ENCODE measurements around the gene CLN6.
A peak's percentile ranks its signal among the peaks of the same experiment; 100 is the strongest.
"Not testable (repeated sequence)": the region's sequence is repeated elsewhere in the genome, so short reads cannot be mapped to it uniquely, and the experiment has no call there.

The CLN6 gene

DNA sequence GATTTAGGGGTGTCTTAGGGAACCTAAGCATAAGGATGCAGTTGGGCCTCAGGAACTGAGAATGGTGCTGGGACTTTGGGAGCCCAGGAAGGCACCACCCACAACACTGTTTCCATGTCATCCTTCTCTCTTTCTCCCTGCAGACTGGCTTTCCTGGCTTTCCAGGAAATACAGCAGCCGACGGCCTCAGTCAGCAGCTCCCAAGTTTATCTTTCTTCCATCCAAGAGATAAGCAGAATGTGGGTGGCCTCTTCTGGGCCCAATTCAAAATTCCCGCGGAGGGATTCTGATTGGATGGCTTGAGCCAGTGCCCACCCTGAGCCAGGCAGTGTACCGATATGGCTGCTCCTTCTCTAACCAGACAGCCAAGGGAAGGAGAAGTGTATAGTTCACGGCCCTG is 4.5 kb upstream of the CLN6 start:
- peaks cover 14% of the 10 kb centered on the region for H3K4me1 Mint-ChIP-seq

GRCh38 chr15:68232937-68233336 is 3.4 kb upstream of the CLN6 start:
- H3K4me3 Mint-ChIP-seq, result no peak overlapping the region
- H3K27ac Mint-ChIP-seq, result no peak overlapping the region
- H3K27me3 Mint-ChIP-seq, result peaks cover 4% of the 10 kb centered on the region
- H3K9me3 Mint-ChIP-seq, result no peaks in the 10 kb centered on the region
- DNase-seq (no peak), ATAC-seq (no peak)
- H3K36me3 Mint-ChIP-seq (ENCODE audit: low read depth), result peaks cover 5% of the 10 kb centered on the region
- peaks cover 23% of the 10 kb centered on the region for H3K4me1 Mint-ChIP-seq

More for the DNA sequence above, 4.5 kb upstream of the CLN6 start:
- Mint-ChIP-seq H3K27me3 (peaks cover 4% of the 10 kb centered on the region), H3K27ac (no peak overlapping the region), H3K36me3 (ENCODE audit: low read depth) (no peaks in the 10 kb centered on the region), H3K4me3 (no peak overlapping the region), H3K9me3 (no peaks in the 10 kb centered on the region)
- DNase-seq (no peak), ATAC-seq (no peak)

DNA sequence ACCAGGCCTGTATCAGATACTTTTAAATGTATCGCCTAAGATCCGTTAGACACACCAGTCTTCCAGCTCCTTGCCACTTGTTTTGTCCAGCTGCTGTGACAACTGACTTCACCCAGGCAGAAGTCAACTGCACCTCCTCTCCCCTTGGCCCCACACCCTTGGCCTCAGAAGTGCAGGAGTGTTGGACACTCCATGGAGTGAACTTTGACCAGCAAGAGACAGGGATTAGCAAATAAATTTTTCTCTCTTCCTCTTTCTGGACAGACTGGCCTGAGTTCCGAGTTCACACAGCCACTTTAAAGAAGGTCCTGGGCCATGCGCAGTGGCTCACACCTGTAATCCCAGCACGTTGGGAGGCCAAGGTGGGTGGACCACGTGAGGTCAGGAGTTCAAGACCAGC is 2.9 kb upstream of the CLN6 start:
- DNase-seq, result no peak
- Mint-ChIP-seq H3K9me3 (no peaks in the 10 kb centered on the region), H3K27me3 (peaks cover 4% of the 10 kb centered on the region), H3K4me1 (peaks cover 28% of the 10 kb centered on the region), H3K4me3 (no peak overlapping the region), H3K36me3 (ENCODE audit: low read depth) (peaks cover 9% of the 10 kb centered on the region), H3K27ac (no peak overlapping the region)
- ATAC-seq, result no peak

GRCh38 chr15:68231102-68231818 is 1.7 kb upstream of the CLN6 start:
- H3K27me3 Mint-ChIP-seq, result peaks cover 2% of the 10 kb centered on the region
- H3K9me3 Mint-ChIP-seq, result no peaks in the 10 kb centered on the region
- ATAC-seq (no peak), DNase-seq (no peak)
- H3K4me3 Mint-ChIP-seq, result peak overlapping the region; percentile 92
- H3K36me3 Mint-ChIP-seq (ENCODE audit: low read depth), result peaks cover 14% of the 10 kb centered on the region
- H3K4me1 Mint-ChIP-seq, result peaks cover 39% of the 10 kb centered on the region
- H3K27ac Mint-ChIP-seq, result peak overlapping the region; percentile 31

DNA sequence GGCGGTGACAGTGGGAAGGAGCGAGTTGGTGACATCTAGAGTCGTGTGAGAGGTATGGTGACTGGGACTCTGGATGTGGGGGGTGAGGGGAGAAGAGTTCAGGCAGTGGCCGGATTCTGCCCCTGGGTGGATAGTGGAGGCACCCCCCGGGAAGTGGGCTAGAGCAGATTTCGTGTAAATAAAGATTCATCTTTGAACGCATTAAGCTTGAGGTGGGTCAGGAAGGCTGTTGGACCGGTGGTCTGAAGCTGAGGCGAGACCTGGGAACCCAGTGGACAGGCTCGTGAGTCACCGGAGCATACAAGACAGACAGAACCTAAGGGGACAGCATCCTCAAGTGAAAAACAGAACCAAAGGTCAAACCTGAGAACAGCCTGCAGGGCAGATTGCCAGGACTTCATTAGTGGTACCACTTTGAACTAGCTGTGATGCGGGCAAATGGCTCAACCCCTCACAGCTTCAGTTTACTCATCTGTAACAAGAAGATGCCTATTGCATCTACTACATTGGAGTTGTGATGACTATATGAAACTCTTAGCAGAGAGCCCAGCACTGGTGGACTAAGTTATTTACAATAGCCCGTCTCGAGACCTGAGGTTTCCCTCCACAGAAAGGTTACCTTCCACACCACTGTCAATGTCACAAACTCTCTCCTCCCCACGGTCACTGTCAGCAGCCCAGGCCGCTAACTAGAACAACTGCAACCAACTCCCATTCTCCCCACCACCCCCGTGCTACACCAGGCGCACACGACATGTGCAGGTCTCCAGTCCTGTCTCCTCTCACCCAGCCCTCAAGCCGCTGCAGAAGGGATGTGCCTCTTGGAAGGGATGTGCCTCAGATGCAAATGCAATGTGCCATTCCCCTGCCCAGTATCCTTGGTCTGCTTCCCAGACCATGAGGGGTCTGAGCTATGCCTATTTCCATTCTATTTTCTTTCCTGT is 901 bp upstream of the CLN6 start:
- Mint-ChIP-seq H3K4me1 (peaks cover 43% of the 10 kb centered on the region), H3K27ac (peak overlapping the region; percentile 97)
- no peak for ATAC-seq

DNA sequence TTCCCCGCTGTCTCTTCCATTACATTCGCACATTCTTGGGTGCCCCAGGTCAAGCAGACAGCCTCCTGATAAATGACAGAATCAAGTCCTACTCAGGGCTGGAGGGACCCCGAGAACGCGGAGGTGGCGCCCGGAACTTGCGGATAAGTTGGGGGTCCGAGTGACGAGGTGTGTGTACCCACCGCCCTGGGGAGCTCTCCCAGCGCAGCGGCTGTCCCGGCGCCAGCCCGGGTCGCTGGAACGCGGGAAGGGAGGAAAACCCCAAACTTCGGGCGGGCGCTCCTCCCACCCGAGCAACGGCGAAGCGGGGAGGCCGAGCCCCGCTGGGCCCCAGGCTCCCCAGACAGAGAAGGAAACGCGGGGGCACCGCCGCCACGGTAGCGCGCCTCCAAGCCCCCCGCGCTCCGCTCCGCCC is 550 bp downstream of the CLN6 start:
- peaks cover 1% of the 10 kb centered on the region for H3K27me3 Mint-ChIP-seq
- H3K9me3 Mint-ChIP-seq, result no peaks in the 10 kb centered on the region
- ATAC-seq (no peak), DNase-seq (no peak)
- peak overlapping the region; percentile 96 for H3K4me3 Mint-ChIP-seq
- H3K36me3 Mint-ChIP-seq (ENCODE audit: low read depth), result peaks cover 23% of the 10 kb centered on the region
- H3K4me1 Mint-ChIP-seq, result peaks cover 53% of the 10 kb centered on the region
- H3K27ac Mint-ChIP-seq, result peak overlapping the region; percentile 92

More for the DNA sequence above, 901 bp upstream of the CLN6 start:
- Mint-ChIP-seq H3K36me3 (ENCODE audit: low read depth) (peaks cover 14% of the 10 kb centered on the region), H3K4me3 (peak overlapping the region; percentile 92), H3K27me3 (peaks cover 1% of the 10 kb centered on the region), H3K9me3 (no peaks in the 10 kb centered on the region)
- DNase-seq, result no peak

DNA sequence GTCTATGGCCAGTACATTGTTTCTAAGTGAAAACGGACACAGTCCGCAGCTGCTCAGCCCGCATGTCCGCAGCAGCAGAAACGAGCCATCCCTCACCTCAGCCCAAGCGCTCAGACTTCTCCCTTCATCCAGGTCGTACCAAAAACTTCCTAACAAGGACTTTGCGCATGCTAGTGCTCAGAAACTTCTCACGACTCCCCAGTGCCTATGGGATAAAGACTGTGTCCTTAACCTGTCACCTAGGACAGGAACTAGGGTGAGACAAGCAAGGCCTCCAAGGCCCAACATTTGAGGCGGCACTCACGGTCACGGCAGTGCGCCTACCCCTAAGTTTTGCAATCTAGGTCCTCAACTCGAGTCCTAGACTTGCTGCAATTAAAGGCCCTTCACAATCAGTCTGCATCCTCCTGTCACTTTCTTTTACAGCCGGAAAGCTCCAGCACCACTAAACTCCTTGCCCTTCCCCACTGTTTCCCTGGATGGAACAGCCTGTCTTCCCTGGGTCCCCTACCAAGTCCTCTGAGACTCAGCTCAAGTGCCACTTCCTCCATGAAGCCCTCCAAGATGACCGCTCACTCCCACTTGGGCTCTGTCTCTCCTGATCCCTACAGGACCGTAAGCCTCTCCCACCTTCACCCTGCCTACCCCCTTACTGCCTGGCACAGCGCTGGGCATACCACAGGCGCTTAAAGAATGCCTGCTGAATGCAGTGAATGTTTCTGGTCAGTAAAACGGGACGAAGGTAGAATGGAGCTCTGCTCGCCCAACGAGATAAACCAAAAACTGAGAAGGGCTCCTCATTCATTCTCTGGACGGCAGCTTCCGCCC is 1.2 kb downstream of the CLN6 start:
- DNase-seq (no peak), ATAC-seq (no peak)
- H3K36me3 Mint-ChIP-seq (ENCODE audit: low read depth), result peaks cover 25% of the 10 kb centered on the region
- peaks cover 1% of the 10 kb centered on the region for H3K27me3 Mint-ChIP-seq
- H3K27ac Mint-ChIP-seq, result peak overlapping the region; percentile 92
- H3K9me3 Mint-ChIP-seq, result no peaks in the 10 kb centered on the region
- H3K4me3 Mint-ChIP-seq, result peak overlapping the region; percentile 96
- peaks cover 53% of the 10 kb centered on the region for H3K4me1 Mint-ChIP-seq

DNA sequence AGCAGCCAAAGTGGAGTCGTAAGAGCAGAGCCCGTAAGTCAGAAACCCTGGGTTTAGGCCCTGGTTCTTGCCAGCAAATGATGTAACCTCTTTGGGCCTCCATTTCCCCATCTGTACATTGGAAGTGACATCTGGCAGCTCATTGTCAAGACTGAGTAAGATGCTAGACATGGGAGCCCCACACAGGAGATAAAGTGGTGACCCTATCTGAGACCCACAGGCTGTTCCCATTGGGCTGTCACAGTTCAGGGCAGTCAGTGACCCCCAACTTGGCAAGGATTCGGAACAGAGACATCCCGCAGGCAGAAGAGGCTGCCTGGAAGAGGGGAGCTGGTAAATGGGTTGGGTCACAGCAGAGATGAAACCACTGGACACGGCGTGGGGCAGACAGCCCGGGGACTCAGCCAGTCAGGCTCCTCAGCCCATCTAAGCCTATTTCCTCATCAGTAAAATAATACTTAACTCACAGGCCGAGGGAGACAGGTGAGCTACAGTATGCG is 1.8 kb downstream of the CLN6 start:
- H3K4me3 Mint-ChIP-seq, result peak overlapping the region; percentile 96
- H3K27me3 Mint-ChIP-seq, result no peaks in the 10 kb centered on the region
- peaks cover 31% of the 10 kb centered on the region for H3K36me3 Mint-ChIP-seq (ENCODE audit: low read depth)
- peaks cover 53% of the 10 kb centered on the region for H3K4me1 Mint-ChIP-seq
- DNase-seq (no peak), ATAC-seq (no peak)
- no peaks in the 10 kb centered on the region for H3K9me3 Mint-ChIP-seq
- peak overlapping the region; percentile 92 for H3K27ac Mint-ChIP-seq

- not testable (repeated sequence) for H3K27ac Mint-ChIP-seq
- peak overlapping the region; percentile 36 for H3K4me3 Mint-ChIP-seq
Observed at GRCh38 chr15:68225442-68225841, 4.1 kb downstream of the CLN6 start.

DNA sequence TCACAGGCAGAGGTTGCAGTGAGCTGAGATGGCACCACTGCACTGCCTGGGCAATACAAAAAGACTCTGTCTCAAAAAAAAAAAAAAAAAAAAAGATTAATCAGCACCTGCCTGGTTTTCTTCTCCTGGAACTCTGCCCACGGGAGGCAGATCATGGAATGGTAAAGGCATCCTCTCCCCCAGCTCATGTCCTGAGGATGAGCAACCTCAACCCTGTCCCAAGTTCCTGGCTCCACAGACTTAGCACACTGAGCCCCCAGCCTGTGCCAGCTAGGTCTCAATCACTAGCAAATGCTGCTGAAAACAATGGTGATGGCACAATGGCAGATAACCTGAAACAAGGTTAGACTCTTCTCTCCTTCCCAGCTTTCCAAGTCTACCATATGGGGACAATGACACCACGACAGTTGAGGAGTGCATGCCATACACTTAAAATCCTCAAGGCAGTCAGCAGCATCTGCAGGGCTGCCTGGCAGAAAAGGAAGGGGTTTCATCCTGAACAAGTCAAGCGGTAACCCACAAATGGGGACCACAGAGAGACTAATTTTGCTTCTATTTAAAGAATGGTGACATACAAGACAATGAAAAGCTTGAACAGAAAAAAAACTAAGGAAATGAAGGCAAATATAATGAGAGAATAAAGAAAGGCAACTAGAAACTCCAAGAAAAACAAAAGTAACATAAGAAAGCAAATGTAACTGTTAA is 4.8 kb downstream of the CLN6 start:
- Mint-ChIP-seq H3K4me3 (peak overlapping the region; percentile 36), H3K4me1 (peaks cover 39% of the 10 kb centered on the region), H3K36me3 (ENCODE audit: low read depth) (peaks cover 31% of the 10 kb centered on the region), H3K9me3 (no peaks in the 10 kb centered on the region), H3K27ac (peak overlapping the region; percentile 15), H3K27me3 (no peaks in the 10 kb centered on the region)
- DNase-seq (no peak), ATAC-seq (no peak)

More at GRCh38 chr15:68225442-68225841, 4.1 kb downstream of the CLN6 start:
- H3K27me3 Mint-ChIP-seq, H3K9me3 Mint-ChIP-seq, DNase-seq, ATAC-seq: not testable (repeated sequence)
- Mint-ChIP-seq H3K4me1 (peaks cover 46% of the 10 kb centered on the region), H3K36me3 (ENCODE audit: low read depth) (peaks cover 31% of the 10 kb centered on the region)

GRCh38 chr15:68224108-68224507 is 5.4 kb downstream of the CLN6 start:
- H3K27ac Mint-ChIP-seq, result no peak overlapping the region
- peaks cover 39% of the 10 kb centered on the region for H3K4me1 Mint-ChIP-seq
- ATAC-seq, result no peak
- no peak for DNase-seq
- H3K4me3 Mint-ChIP-seq, result no peak overlapping the region
- peaks cover 32% of the 10 kb centered on the region for H3K36me3 Mint-ChIP-seq (ENCODE audit: low read depth)
- H3K27me3 Mint-ChIP-seq, result no peaks in the 10 kb centered on the region
- no peaks in the 10 kb centered on the region for H3K9me3 Mint-ChIP-seq

DNA sequence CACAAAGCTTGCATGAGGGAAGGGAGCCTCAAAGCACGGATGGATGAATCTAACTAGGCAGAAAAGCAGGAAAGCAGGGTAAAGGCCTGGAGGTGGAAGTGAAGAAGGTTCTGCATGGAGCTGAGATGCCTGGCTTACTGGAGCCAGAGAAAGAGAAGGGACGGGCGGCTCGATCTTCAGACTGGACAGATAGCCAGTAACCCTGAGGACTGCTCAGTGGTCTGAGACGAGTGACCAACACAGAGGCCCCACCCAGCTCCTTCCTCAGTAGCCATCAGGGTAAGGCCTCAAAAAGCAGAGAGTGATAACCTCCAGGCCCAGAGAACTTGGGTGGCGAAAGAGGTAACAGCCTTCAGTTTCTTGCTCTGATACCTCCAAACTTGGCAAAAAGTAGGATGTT is 6.4 kb downstream of the CLN6 start:
- no peak overlapping the region for H3K27ac Mint-ChIP-seq
- no peaks in the 10 kb centered on the region for H3K9me3 Mint-ChIP-seq
- no peaks in the 10 kb centered on the region for H3K27me3 Mint-ChIP-seq
- ATAC-seq (no peak), DNase-seq (no peak)
- peaks cover 35% of the 10 kb centered on the region for H3K36me3 Mint-ChIP-seq (ENCODE audit: low read depth)
- no peak overlapping the region for H3K4me3 Mint-ChIP-seq
- H3K4me1 Mint-ChIP-seq, result peaks cover 32% of the 10 kb centered on the region

GRCh38 chr15:68222432-68222743 is 7.1 kb downstream of the CLN6 start:
- DNase-seq, H3K27ac Mint-ChIP-seq, H3K27me3 Mint-ChIP-seq, H3K9me3 Mint-ChIP-seq, H3K4me3 Mint-ChIP-seq, ATAC-seq: not testable (repeated sequence)
- peaks cover 24% of the 10 kb centered on the region for H3K4me1 Mint-ChIP-seq
- H3K36me3 Mint-ChIP-seq (ENCODE audit: low read depth), result peaks cover 37% of the 10 kb centered on the region
